GM10266 (cell line): ENCODE measurements around the gene CHD9.
A peak's percentile ranks its signal among the peaks of the same experiment; 100 is the strongest.

Source experiments
- DNase-seq: peaks from one replicate; pipeline ENCODE4 v3.0.0; 2012; ENCODE audit errors: extremely low spot score
- TF ChIP-seq, protein P1 (sequence below): IDR thresholded peaks from 2 replicates; pipeline ENCODE4 v1.5.1; 2012; ENCODE audit warnings: mild to moderate bottlenecking, low read depth; ENCODE audit not compliant: control insufficient read depth, insufficient read depth; ENCODE audit errors: missing control alignments

CHD9 gene

DNA sequence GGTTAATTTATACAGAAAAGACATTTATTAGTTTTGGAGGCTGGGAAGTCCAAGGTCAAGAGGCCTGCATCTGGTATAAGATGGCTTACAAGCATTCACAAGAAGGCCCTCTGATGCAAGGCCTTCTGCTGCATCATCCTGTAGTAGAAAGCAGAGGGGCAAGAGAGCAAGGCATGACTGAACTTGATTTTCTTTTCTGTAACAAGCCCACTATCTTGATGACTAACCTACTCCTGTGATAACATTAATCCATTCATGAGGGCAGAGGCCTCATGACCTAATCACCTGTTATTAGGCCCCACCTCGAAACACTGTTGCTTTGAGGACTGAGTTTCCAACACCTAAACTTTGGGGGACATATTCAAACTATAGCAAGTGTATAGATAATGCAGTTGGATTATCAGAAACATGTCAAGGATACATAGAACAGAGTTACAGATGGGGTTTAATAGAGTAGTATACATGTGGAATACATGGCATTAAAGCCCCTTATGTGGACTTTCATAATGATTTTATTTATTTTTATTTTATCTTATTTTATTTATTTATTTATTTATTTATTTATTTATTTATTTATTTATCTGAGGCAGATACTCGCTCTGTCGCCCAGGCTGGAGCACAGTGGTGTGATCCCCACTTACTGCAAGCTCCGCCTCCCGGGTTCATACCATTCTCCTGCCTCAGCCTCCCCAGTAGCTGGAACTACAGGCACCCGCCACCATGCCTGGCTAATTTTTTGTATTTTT lies 88.2 kb downstream of the CHD9 start:
- no peak for DNase-seq
- TF ChIP-seq, protein P1, sequence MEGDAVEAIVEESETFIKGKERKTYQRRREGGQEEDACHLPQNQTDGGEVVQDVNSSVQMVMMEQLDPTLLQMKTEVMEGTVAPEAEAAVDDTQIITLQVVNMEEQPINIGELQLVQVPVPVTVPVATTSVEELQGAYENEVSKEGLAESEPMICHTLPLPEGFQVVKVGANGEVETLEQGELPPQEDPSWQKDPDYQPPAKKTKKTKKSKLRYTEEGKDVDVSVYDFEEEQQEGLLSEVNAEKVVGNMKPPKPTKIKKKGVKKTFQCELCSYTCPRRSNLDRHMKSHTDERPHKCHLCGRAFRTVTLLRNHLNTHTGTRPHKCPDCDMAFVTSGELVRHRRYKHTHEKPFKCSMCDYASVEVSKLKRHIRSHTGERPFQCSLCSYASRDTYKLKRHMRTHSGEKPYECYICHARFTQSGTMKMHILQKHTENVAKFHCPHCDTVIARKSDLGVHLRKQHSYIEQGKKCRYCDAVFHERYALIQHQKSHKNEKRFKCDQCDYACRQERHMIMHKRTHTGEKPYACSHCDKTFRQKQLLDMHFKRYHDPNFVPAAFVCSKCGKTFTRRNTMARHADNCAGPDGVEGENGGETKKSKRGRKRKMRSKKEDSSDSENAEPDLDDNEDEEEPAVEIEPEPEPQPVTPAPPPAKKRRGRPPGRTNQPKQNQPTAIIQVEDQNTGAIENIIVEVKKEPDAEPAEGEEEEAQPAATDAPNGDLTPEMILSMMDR: no peak

- DNase-seq: no peak
- TF ChIP-seq, protein P1: no peak
Measured at GRCh38 chr16:53147500-53148065, 92.8 kb downstream of the CHD9 start.

GRCh38 chr16:53150769-53151168 lies 96.0 kb downstream of the CHD9 start:
- TF ChIP-seq, protein P1: no peak
- DNase-seq: no peak

DNA sequence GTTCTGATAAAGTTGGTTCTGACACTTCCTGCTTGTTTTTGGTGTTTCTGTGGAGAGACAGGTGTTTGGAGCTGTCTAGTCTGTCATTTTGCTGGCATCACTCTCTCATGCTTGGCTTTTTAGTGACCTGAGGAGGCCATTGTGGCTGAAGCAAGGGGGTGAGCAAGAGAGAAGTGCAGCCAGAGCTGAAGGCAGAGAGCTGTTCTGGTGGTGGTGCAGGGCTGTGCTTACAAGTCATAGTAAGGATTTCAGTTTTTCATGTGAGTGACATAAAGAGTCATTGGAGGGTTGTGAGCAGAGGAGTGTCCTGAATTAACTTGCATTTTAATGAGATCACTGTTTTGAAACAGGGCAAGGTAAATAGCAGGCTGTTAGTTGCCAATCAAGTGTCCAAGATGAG lies 97.5 kb downstream of the CHD9 start:
- TF ChIP-seq, protein P1: no peak

GRCh38 chr16:53153130-53153529 lies 98.3 kb downstream of the CHD9 start:
- TF ChIP-seq, protein P1: no peak
- DNase-seq: no peak

More for the DNA sequence above, 97.5 kb downstream of the CHD9 start:
- DNase-seq: peak; percentile 10

GRCh38 chr16:53154513-53154912 lies 99.7 kb downstream of the CHD9 start:
- TF ChIP-seq, protein P1: no peak
- DNase-seq: no peak

DNA sequence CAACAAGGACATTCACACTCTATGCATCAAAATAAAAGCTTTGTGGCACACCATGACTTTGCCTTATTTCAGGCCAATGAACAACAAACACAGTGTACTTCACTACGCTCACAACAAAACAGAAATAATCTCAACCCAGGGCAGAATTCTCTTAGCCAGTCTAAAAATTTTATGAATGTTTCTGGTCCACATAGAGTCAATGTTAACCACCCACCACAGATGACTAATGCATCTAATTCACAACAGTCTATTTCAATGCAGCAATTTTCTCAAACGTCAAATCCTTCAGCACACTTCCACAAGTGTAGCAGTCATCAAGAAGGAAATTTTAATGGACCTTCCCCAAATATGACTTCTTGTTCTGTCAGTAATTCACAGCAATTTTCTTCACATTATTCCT lies 101.7 kb downstream of the CHD9 start:
- TF ChIP-seq, protein P1: no peak
- no peak for DNase-seq
